ENCODE measurements around the gene ARMC6. TPM values are rescaled to one million over a fixed set of nuclear protein-coding genes. Genes with fewer than 3 reads are reported as not detected.
"Not testable (repeated sequence)": the region's sequence is repeated elsewhere in the genome, so short reads cannot be mapped to it uniquely, and the experiment has no call there.

The ARMC6 gene
- total RNA-seq, 1 experiment from 2014 or later, result 38.2 TPM

DNA sequence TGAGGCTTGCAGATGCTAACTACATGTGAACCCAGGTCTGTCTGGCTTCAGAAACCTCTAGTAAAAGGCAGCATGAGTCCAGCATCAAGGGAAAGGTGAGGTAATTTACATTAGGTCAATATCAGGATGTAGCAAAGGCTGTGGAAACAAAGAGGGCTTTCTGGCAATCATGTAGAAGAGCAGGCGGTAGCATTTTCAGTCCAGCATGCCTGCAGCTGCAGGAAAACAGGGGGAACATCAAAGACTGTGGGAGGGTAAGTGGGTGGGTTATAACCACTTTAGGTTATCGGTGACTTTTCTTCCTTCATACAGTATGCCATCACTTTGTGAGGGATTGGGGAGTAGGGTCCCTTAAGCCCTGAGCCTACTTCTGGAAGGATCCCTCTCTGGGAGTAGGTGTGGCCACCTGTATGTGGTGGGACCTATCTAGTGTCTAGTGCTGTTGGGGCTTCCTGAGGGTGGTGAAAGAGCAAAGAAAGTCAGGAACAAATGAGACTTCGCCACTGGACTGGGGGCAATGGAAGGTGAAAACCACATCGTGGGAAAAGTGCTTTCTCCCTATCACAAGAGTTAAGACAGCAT lies 10.9 kb upstream of the ARMC6 start:
- DNase-seq (ENCODE audit: low read depth), result no peak

- DNase-seq (ENCODE audit: low read depth), result not testable (repeated sequence)
Observed at GRCh38 chr19:19023376-19023775, 10.0 kb upstream of the ARMC6 start.

GRCh38 chr19:19025861-19026260 lies 7.5 kb upstream of the ARMC6 start:
- no peak for DNase-seq (ENCODE audit: low read depth)

DNA sequence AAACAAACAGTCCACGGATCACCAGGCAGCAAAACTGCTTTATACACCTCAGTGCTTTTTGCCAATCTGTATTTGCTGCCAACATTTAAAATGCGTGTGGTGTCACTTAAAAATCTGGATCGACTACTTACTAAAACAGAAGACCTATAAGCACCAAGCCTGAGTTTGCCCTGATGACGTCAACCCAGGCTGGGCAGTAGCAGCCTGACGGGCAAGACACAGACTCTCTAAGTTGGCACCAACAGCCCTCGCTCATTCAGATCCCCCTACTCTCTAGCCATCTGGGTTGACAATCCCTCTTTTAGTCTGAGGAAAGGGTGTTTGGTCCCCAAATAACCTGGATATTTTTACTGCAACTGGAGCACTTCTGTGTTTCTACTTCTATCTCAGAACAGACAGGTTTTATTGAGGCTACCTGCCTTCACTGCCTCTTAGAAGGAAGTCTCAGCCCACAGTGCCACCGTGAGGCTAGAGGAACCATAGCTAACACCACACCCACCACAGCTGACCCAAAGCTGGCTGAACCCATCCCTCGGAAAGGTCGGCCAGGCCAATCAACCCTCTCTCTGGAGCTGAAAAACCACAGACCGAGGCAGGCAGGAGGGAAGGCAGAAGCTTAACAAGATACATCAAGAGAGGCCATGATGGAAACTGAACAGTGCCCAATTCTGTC lies 7.0 kb upstream of the ARMC6 start:
- peak; percentile 11 for DNase-seq (ENCODE audit: low read depth)

- no peak for DNase-seq (ENCODE audit: low read depth)
Observed at GRCh38 chr19:19027228-19027627, 6.2 kb upstream of the ARMC6 start.

- no peak for DNase-seq (ENCODE audit: low read depth)
Observed at GRCh38 chr19:19028526-19028925, 4.9 kb upstream of the ARMC6 start.

DNA sequence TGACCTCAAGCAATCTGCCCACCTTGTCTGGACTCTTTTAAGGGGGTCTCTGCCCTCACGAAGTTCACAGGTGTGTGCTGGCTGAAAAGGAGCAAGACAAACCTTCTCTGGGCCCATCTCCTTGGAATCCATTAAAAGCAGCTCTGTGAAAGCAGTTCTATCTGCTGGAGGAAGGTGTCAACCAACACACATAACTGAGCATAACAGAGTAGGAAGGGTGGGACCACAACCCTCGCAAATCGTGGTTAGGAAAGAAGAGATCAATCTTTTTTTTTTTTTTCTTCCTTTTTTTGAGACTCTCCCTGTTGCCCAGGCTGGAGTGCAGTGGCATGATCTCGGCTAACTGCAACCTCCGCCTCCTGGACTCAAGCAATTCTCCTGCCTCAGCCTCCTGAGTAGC lies 1.5 kb upstream of the ARMC6 start:
- DNase-seq (ENCODE audit: low read depth), result no peak

DNA sequence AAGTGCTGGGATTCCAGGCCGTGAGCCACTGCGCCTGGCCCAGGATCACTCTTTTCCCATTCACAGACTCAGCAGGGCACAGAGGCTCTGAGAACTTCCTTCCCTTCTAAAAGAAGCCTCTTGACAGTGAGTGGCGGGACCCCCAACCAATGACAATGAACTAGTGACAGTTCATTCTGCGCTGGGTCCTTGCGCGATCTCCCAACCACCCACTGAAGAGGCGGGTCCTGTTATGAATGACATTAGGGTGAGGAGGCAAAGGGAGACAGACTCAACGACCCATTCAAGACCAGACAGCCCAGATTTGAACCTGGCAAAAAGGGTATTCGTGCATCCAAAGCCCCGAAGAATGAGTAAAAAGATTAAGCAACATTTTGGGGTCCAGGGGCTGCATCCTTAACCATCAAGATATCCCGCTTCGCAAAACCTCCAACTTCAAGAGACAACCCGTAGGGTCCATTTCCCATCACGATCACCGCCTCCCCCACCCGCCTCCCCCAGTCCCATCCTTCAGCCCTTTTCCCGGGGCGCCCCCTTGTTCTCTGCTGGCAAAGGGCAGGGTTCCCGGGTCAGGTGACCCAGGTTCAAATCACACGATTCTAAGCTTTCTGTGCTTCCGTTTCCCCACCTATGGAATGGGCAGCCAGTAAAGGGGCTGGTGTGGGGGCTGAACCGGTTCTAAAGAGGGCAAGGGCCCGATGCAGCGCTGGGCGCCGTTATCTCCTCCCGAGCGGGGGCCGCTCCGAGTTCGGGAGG lies 805 bp upstream of the ARMC6 start:
- peak; percentile 46 for DNase-seq (ENCODE audit: low read depth)

- DNase-seq (ENCODE audit: low read depth), result no peak
Observed at GRCh38 chr19:19033176-19033425, 302 bp upstream of the ARMC6 start.

DNA sequence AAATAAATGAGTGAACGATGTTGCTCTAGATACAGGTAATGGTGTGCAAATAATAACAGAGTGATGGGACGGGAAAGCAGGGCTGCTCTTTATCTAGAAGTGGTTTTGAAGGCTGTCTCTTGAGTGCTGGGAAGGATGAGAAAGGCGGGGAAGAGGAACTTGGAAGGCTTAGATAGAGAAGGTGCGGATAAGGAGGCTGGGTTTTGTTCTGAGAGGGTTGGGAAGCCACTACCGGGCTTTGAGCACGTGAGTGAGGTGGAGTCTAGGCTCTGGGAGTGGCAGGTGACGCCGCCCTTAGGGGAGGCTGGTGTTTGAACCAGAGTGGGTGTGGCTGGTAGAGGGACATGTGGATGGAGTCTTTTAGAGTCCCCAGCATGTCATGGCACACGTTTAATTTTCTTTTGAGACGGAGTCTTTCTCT lies 811 bp downstream of the ARMC6 start:
- DNase-seq (ENCODE audit: low read depth), result peak; percentile 80

GRCh38 chr19:19039901-19040300 lies 6.5 kb downstream of the ARMC6 start:
- DNase-seq (ENCODE audit: low read depth), result no peak

GRCh38 chr19:19040417-19040816 lies 7.0 kb downstream of the ARMC6 start:
- DNase-seq (ENCODE audit: low read depth), result peak; percentile 48

- DNase-seq (ENCODE audit: low read depth), result no peak
Observed at GRCh38 chr19:19042732-19043280, 9.4 kb downstream of the ARMC6 start.

- no peak for DNase-seq (ENCODE audit: low read depth)
Observed at GRCh38 chr19:19043481-19043880, 10.1 kb downstream of the ARMC6 start.

DNA sequence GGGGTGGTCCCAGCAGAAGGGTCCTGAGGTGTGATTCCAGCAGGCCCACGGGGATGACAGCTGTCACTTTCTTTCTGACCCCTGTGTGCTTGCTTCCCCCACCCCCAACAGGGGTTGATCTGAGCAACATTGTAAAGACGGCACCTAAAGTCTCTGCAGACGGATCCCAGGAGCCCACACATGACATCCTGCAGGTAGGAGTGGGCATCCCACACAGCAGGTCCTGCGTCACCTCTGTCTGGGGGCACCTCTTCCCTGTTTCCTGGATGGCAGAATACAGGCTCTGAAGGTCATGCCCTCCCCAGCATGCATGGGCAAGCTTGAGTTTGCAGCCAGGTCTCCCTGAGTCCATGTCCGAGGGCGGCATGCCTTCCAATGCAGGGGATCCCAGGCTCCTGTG lies 10.5 kb downstream of the ARMC6 start:
- DNase-seq (ENCODE audit: low read depth), result no peak

DNA sequence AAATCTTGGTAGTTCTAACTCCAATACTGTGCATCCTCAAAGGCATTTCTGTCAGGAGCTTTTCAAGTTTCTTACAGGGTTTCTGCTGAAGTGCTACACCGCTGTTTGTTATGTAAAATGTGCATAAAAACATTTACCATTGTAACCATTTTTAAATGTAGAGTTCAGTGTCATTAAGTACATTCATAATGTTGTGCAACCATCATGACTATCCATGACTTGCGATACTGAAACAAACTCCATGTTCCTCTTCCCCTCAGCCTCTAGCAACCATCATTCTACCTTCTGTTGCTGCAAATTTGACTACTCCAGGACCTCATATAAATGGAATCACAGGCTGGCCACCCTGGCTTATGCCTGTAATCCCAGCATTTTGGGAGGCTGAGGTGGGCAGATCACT lies 16.0 kb downstream of the ARMC6 start:
- DNase-seq (ENCODE audit: low read depth), result no peak

DNA sequence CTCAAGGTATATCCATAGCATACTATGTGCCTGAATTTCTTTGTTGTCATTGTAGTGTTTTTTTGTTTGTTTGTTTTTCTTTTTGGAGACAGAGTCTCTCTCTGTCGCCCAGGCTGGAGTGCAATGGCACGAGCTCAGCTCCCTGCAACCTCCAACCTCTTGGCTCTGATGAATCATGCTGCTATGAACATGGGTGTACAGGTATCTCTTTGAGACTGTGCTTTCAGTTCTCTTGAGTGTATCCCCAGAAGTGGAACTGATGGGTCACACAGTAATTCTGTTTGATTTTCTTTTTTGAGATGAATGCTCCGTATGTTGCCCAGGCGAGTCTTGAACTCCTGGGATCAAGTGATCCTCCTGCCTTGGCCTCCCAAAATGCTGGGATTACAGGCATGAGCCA lies 16.7 kb downstream of the ARMC6 start:
- DNase-seq (ENCODE audit: low read depth), result no peak

DNA sequence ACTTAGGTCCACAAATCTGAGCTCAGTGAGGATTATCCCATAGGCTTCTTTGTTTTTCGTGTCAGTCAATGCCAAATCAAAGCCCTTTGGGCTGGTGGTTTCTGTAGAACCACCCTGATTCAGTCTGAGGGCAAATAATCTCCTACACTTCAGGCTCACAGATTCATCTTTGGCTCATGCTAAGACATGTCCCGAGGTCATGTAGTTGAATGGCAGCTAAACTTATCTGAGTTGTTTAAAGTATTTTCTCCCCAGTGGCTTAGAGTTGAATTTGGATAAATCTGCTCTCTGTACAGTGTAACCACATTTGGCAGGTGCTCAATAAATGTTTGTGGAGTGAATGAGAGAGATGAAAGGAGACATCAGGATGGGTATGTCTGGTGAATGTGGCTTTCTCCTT lies 17.3 kb downstream of the ARMC6 start:
- no peak for DNase-seq (ENCODE audit: low read depth)

DNA sequence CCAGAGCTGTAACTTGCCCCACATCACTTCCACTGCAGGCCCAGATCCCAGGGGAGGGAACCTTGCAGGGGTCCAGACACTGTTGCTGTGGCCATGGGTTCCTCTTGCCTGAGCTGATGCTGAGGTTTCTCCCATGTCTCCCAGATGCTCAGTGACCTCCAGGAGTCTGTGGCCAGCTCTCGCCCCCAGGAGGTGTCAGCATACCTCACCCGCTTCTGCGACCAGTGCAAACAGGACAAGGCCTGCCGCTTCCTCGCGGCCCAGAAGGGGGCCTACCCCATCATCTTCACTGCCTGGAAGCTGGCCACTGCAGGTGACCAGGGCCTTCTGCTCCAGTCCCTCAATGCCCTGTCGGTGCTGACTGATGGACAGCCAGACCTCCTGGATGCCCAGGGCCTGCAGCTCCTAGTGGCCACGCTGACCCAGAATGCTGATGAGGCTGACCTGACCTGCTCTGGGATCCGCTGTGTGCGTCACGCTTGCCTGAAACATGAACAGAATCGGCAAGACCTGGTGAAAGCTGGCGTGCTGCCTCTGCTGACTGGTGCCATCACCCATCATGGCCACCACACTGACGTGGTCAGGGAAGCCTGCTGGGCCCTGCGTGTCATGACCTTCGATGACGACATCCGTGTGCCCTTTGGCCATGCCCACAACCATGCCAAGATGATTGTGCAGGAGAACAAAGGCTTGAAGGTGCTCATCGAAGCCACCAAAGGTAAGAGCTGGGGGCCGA lies 18.2 kb downstream of the ARMC6 start:
- no peak for DNase-seq (ENCODE audit: low read depth)

DNA sequence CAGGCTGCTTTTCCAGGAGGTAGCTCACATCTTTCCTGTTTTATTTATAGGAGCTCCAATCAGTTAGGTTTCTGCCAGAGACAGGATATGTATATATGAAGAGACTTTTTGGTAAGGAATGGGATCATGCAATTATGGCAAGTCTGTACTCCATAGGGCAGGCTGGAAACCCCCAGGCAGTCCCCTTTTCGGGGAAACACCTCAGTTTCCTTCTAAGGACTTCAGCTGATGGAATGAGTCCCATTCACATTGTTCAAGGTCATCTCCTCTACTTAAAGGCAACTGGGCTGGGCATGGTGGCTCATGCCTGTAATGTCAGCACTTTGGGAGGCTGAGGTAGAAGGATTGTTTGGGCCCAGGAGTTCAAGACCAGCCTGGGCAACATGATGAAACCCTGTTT lies 19.5 kb downstream of the ARMC6 start:
- no peak for DNase-seq (ENCODE audit: low read depth)

DNA sequence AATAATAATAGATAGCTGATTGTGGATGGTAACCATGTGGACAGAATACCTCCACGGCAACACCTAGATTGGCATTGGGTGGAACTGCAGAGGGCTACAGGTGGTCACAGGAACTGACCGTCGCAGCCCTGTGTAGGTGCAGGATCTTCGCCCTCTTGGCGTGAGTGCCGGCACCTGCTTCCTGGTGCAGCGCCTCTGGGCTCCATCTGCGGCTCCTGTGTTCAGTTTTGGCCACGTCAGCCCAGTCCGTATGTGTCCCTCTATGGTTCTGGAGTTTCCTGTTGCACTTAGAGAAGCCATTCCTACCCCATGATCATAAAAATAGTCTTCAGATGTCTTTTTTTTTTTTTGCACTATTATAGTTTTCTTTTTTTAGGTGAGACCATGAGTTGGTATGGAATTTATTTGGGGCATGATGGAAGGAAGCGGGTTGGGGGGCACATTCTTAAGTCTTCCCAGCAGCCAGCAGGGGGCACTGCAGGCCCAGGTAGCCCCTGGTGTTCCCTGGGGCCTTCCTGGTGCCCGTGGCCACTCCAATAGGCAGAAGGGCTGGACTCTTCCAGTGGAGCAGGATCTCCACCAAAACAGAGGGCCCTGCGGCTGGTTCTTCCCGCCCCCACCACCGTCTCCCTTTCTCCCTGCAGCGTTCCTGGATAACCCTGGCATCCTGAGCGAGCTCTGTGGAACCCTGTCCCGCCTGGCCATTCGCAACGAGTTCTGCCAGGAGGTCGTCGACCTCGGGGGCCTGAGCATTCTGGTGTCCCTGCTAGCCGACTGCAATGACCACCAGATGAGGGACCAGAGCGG lies 20.3 kb downstream of the ARMC6 start:
- DNase-seq (ENCODE audit: low read depth), result peak; percentile 37

Data from M059J (cell line).